Measurements from ENCODE around the gene ABCD4. TPM values are rescaled to one million over a fixed set of nuclear protein-coding genes. Genes with fewer than 3 reads are reported as not detected.

Gene ABCD4
- total RNA-seq, 1 experiment from 2014 or later, result 45.3 TPM

DNA sequence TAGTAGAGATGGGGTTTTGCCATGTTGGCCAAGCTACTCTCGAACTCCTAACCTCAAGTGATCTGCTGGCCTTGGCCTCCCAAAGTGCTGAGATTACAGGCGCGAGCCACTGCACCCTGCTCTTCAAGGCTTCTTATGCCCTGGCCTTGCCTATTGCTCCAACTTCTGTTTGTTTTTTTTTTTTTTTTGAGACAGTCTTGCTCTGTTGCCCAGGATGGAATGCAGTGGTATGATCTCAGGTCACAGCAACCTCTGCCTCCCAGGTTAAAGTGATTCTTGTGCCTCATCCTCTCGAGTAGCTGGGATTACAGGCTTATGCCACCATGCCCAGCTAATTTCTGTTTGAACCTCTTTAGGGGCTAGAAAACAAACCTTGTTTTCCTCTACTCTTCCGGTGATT is 6.0 kb upstream of the ABCD4 start:
- H3K27ac ChIP-seq (ENCODE audit: low read depth, low read length), result no peak overlapping the region
- no peaks in the 10 kb centered on the region for H3K9me3 ChIP-seq (ENCODE audit: control insufficient read depth in 1 of 2, insufficient read depth in 1 of 2, low read depth in 1 of 2, low read length in 2 of 2)
- BruUV-seq (replicated peaks), result no TSS peak
- POLR2A ChIA-PET, result interaction anchor here (0.6 kb wide), 1 partner anchor 1015 kb away, joined by 3 read pairs; no protein-coding TSS in a partner anchor
- intact Hi-C loops (cut with micrococcal nuclease), result no loop called here
- no peak overlapping the region for H3K9ac ChIP-seq (ENCODE audit: low read length)
- no peak for DNase-seq (ENCODE audit: low read depth, low spot score)
- no peak overlapping the region for H3K4me3 ChIP-seq (replicated peaks in 1 of 2; ENCODE audit: low read depth in 1 of 2, low read length in 2 of 2)
- H4K20me1 ChIP-seq (ENCODE audit: insufficient read depth), result no peaks in the 10 kb centered on the region
- RAD21 ChIA-PET (ENCODE audit: low non-redundant PET in 1 of 2, low total read pairs in 2 of 2, uncharacterized antibody in 2 of 2, unreplicated experiment in 2 of 2), result no interaction called here
- no peaks in the 10 kb centered on the region for H3K9me2 ChIP-seq (ENCODE audit: insufficient read depth)
- H3K27me3 ChIP-seq (ENCODE audit: insufficient read depth, low read length), result no peaks in the 10 kb centered on the region
- no peaks in the 10 kb centered on the region for H3K79me2 ChIP-seq (ENCODE audit: insufficient read depth, low read length)
- TF ChIP-seq TCF7L2 (IDR thresholded peaks at IDR 0.05; ENCODE audit: borderline replicate concordance, extremely low read depth, insufficient read depth, insufficient read length) (no peak), RAD21 (IDR thresholded peaks at IDR 0.05; ENCODE audit: low read depth) (no peak), EZH2phosphoT487 (IDR thresholded peaks at IDR 0.05; ENCODE audit: borderline replicate concordance) (no peak), JUND (IDR thresholded peaks at IDR 0.05) (no peak), SP1 (IDR thresholded peaks at IDR 0.05; ENCODE audit: low read depth) (no peak), CEBPB (IDR thresholded peaks at IDR 0.05; ENCODE audit: low read depth) (no peak), EZH2 (IDR thresholded peaks at IDR 0.05) (no peak)
- H2AFZ ChIP-seq (ENCODE audit: low read depth, low read length, poor library complexity, severe bottlenecking), result no peak overlapping the region
- H3K4me2 ChIP-seq (ENCODE audit: low read length), result no peak overlapping the region
- no peak for ATAC-seq
- peaks cover 5 to 7% of the 10 kb centered on the region in 2 experiments for H3K4me1 ChIP-seq (ENCODE audit: control insufficient read depth in 1 of 2, insufficient read depth in 2 of 2, low read length in 2 of 2)
- H3K36me3 ChIP-seq (ENCODE audit: control insufficient read depth in 1 of 2, insufficient read depth in 2 of 2, low read length in 2 of 2), result no peaks in the 10 kb centered on the region
- CTCF ChIA-PET, result no interaction called here

DNA sequence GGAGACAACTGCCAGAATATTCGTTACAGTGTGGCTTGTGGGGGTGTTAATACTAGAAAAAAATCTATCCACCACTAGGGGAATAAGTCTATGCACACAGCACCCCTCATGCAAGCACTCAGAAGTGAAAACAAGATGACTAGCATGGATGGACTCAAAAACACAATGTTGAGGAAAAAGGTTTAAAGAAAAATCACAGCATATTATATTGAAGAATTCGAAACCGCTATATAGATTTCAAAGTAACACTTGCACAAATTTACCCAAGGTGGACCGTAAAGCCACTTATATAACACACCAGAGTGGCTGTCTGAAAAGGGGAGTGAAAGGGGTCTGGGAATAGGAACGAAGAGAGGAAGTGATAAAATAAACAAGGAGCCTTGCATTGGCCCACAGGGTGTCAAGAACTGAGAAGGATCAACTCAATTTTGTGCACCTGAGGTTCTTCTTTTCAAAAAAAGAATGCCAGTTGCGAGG is 544 bp downstream of the ABCD4 start:
- Histone ChIP-seq H3K4me3 (replicated peaks in 1 of 2; ENCODE audit: low read depth in 1 of 2, low read length in 2 of 2) (peak overlapping the region; percentile 78 to 83), H3K4me1 (ENCODE audit: control insufficient read depth in 1 of 2, insufficient read depth in 2 of 2, low read length in 2 of 2) (peaks cover 13 to 39% of the 10 kb centered on the region in 2 experiments), H3K36me3 (ENCODE audit: control insufficient read depth in 1 of 2, insufficient read depth in 2 of 2, low read length in 2 of 2) (peaks cover 4% of the 10 kb centered on the region in 2 experiments; a peak in 2 of 4 replicates), H4K20me1 (ENCODE audit: insufficient read depth) (no peaks in the 10 kb centered on the region), H3K9me3 (ENCODE audit: control insufficient read depth in 1 of 2, insufficient read depth in 1 of 2, low read depth in 1 of 2, low read length in 2 of 2) (no peaks in the 10 kb centered on the region), H2AFZ (ENCODE audit: low read depth, low read length, poor library complexity, severe bottlenecking) (peak overlapping the region; percentile 47), H3K27ac (ENCODE audit: low read depth, low read length) (peak overlapping the region; percentile 78), H3K27me3 (ENCODE audit: insufficient read depth, low read length) (no peaks in the 10 kb centered on the region), H3K4me2 (ENCODE audit: low read length) (peak overlapping the region; percentile 80), H3K9me2 (ENCODE audit: insufficient read depth) (no peaks in the 10 kb centered on the region), H3K9ac (ENCODE audit: low read length) (peak overlapping the region; percentile 73), H3K79me2 (ENCODE audit: insufficient read depth, low read length) (peaks cover 41% of the 10 kb centered on the region)
- intact Hi-C loops (cut with micrococcal nuclease), result no loop called here
- ChIA-PET RAD21 (ENCODE audit: low non-redundant PET in 1 of 2, low total read pairs in 2 of 2, uncharacterized antibody in 2 of 2, unreplicated experiment in 2 of 2) (no interaction called here), CTCF (interaction anchor here (0.9 to 1.5 kb wide), 6 partner anchors 8 to 184 kb away, joined by 3 to 4 read pairs (median 4); no protein-coding TSS in a partner anchor), POLR2A (interaction anchor here (0.8 to 1.7 kb wide), 6 partner anchors 9 to 576 kb away, joined by 3 to 7 read pairs (median 4); no protein-coding TSS in a partner anchor)
- peak; percentile 64 for ATAC-seq
- TSS peak; percentile 65 for BruUV-seq (replicated peaks)
- DNase-seq (ENCODE audit: low read depth, low spot score), result no peak
- no peak for TF ChIP-seq TCF7L2 (IDR thresholded peaks at IDR 0.05; ENCODE audit: borderline replicate concordance, extremely low read depth, insufficient read depth, insufficient read length)
- TF ChIP-seq EZH2phosphoT487 (IDR thresholded peaks at IDR 0.05; ENCODE audit: borderline replicate concordance), result no peak
- TF ChIP-seq, protein P1, sequence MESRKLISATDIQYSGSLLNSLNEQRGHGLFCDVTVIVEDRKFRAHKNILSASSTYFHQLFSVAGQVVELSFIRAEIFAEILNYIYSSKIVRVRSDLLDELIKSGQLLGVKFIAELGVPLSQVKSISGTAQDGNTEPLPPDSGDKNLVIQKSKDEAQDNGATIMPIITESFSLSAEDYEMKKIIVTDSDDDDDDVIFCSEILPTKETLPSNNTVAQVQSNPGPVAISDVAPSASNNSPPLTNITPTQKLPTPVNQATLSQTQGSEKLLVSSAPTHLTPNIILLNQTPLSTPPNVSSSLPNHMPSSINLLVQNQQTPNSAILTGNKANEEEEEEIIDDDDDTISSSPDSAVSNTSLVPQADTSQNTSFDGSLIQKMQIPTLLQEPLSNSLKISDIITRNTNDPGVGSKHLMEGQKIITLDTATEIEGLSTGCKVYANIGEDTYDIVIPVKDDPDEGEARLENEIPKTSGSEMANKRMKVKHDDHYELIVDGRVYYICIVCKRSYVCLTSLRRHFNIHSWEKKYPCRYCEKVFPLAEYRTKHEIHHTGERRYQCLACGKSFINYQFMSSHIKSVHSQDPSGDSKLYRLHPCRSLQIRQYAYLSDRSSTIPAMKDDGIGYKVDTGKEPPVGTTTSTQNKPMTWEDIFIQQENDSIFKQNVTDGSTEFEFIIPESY (IDR thresholded peaks at IDR 0.05; ENCODE audit: extremely low read depth, insufficient replicate concordance, low read length), result no peak
- TF ChIP-seq CEBPB (IDR thresholded peaks at IDR 0.05; ENCODE audit: low read depth), result no peak
- TF ChIP-seq, protein P2, sequence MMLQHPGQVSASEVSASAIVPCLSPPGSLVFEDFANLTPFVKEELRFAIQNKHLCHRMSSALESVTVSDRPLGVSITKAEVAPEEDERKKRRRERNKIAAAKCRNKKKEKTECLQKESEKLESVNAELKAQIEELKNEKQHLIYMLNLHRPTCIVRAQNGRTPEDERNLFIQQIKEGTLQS (IDR thresholded peaks at IDR 0.05), result no peak
- peak; percentile 11; the same call in 1 of the 2 replicates for TF ChIP-seq POLR2AphosphoS5 (IDR thresholded peaks at IDR 0.05; ENCODE audit: low read depth, low read length)
- no peak for TF ChIP-seq ELF1 (IDR thresholded peaks at IDR 0.05; ENCODE audit: borderline replicate concordance, low read depth)
- TF ChIP-seq FOSL1 (IDR thresholded peaks at IDR 0.05; ENCODE audit: low read depth), result 0 out of 2 replicates have a peak, but pooled peaks have one; percentile 5
- TF ChIP-seq, protein P3, sequence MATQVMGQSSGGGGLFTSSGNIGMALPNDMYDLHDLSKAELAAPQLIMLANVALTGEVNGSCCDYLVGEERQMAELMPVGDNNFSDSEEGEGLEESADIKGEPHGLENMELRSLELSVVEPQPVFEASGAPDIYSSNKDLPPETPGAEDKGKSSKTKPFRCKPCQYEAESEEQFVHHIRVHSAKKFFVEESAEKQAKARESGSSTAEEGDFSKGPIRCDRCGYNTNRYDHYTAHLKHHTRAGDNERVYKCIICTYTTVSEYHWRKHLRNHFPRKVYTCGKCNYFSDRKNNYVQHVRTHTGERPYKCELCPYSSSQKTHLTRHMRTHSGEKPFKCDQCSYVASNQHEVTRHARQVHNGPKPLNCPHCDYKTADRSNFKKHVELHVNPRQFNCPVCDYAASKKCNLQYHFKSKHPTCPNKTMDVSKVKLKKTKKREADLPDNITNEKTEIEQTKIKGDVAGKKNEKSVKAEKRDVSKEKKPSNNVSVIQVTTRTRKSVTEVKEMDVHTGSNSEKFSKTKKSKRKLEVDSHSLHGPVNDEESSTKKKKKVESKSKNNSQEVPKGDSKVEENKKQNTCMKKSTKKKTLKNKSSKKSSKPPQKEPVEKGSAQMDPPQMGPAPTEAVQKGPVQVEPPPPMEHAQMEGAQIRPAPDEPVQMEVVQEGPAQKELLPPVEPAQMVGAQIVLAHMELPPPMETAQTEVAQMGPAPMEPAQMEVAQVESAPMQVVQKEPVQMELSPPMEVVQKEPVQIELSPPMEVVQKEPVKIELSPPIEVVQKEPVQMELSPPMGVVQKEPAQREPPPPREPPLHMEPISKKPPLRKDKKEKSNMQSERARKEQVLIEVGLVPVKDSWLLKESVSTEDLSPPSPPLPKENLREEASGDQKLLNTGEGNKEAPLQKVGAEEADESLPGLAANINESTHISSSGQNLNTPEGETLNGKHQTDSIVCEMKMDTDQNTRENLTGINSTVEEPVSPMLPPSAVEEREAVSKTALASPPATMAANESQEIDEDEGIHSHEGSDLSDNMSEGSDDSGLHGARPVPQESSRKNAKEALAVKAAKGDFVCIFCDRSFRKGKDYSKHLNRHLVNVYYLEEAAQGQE (IDR thresholded peaks at IDR 0.05; ENCODE audit: low read depth), result no peak
- no peak for TF ChIP-seq ZFX (IDR thresholded peaks at IDR 0.05)
- TF ChIP-seq SRF (IDR thresholded peaks at IDR 0.05; ENCODE audit: low read depth), result 0 out of 2 replicates have a peak, but pooled peaks have one; percentile 19
